Spleen (tissue), 7 donors: ENCODE results near the gene METTL23.

Source experiments
- CTCF ChIP-seq, 11 experiments: fragments of 200-600 bp in 7 of 11; fragments of 450-650 bp in 4 of 11; sonication (generic) in 4 of 11; IDR thresholded peaks in 8 of 11; conservative IDR thresholded peaks in 3 of 11; 1 replicate in 7 of 11; 2 replicates in 4 of 11; pipeline versions ENCODE4 v1.4.0 to v1.8.0; 2016 to 2021; ENCODE audit warnings: antibody characterized with exemption in 11 of 11, inconsistent platforms in 4 of 11, mild to moderate bottlenecking in 1 of 11
- POLR2A ChIP-seq, 3 donors: fragments of 450-650 bp; IDR thresholded peaks; one replicate each; pipeline ENCODE4 v1.5.1; 2017; ENCODE audit warnings: antibody characterized with exemption in 3 of 3, mild to moderate bottlenecking in 1 of 3
- POLR2AphosphoS5 ChIP-seq, 3 donors: sonication (generic); formaldehyde crosslinking; IDR thresholded peaks; one replicate each; pipeline ENCODE4 v1.5.1; 2017; ENCODE audit warnings: antibody characterized with exemption in 3 of 3
- donor health status: DM: no; HTN: no; CAD: no; lungs with moderate emphysema.
- donor health status: DM: no; HTN: no; CAD: no.
- donor health status: DM: no; HTN: no; CAD: no.

GRCh38 chr17:76691379-76692191 lies 35.1 kb upstream of the METTL23 start:
- TF ChIP-seq CTCF (IDR thresholded peaks at IDR 0.05 in 8 of 11, conservative IDR thresholded peaks at IDR 0.05 in 3 of 11), result no peak
- TF ChIP-seq POLR2A (IDR thresholded peaks at IDR 0.05), result no peak
- TF ChIP-seq POLR2AphosphoS5 (IDR thresholded peaks at IDR 0.05), result no peak
